Measurements from ENCODE around the gene KCNH1.

KCNH1 gene

DNA sequence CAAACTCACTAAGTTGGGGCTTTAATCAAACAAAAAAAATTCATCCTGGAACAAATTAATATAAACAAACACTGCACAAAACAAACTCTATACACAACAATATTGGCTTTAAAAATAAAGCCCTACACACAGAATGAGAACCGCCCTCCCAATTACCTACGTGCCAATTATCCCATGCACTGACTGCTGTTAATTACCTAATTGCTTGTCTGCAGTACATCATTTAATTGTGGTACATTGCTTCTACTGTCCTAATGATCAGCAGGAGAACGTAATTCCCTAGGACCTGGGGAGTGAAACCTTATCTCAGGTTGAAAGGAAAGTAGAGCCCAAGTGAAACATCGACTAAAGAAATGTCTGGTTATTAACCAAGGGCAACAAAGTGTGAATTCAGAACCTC is 364.5 kb downstream of the KCNH1 start:
- H3K4me3 ChIP-seq (ENCODE audit: low read depth, low read length): no peak overlapping the region

GRCh38 chr1:210764536-210764935 is 369.4 kb downstream of the KCNH1 start:
- no peak overlapping the region for H3K4me3 ChIP-seq (ENCODE audit: low read depth, low read length)

DNA sequence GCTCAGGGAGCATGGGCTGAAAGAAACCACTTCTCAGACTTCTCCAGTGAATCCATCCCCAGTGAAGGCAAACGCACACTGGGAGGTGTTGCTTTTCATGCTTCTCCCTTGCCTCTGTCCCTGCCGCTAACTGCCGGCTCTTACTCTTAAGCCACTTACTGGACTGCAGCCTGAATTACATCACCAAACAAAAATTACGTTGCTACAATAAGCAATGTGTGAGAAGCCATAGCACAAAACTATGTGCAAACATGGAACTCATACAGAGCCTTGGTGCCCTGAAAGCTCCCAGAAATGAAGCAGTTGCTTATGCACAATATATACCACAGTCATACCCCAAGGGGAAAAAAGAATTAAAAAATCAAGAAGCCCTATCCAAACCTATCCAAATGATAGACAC is 375.2 kb downstream of the KCNH1 start:
- no peak overlapping the region for H3K4me3 ChIP-seq (ENCODE audit: low read depth, low read length)

GRCh38 chr1:210758261-210758660 is 375.7 kb downstream of the KCNH1 start:
- no peak overlapping the region for H3K4me3 ChIP-seq (ENCODE audit: low read depth, low read length)

- no peak overlapping the region for H3K4me3 ChIP-seq (ENCODE audit: low read depth, low read length)
Measured at GRCh38 chr1:210757677-210758076, 376.3 kb downstream of the KCNH1 start.

DNA sequence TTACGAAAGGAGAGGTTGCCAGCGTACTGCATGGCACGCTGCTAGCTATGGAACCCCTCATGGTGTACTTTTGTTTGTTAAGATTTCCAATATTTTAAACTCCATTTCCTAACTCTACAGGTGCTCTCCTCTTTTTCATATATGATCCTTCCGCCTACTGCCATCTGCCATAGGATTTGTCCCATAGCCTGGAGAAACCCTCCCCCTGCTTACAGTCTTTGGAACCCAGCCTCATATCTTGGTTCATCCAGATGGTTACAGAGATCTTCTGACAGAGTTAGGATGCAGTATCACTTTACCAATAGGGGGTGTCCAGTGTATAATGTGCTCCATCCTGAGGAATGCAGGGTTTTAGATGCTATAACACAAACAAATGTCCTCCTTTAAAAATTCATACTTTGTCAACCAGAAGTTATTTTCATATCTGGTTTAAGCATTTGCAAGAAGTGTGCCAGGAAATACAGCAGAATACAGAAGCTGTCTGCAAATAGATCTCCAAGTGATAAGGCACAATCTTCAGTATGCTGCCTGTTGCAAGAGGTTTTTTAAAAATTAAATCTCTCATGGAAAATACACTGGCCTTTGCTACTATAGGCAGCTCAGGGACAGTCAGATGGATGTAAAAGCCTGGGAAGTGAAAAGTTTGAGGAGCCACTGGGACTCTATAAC is 377.8 kb downstream of the KCNH1 start:
- H3K4me3 ChIP-seq (ENCODE audit: low read depth, low read length): no peak overlapping the region

GRCh38 chr1:210754878-210755665 is 378.9 kb downstream of the KCNH1 start:
- no peak overlapping the region for H3K4me3 ChIP-seq (ENCODE audit: low read depth, low read length)

GRCh38 chr1:210751911-210752310 is 382.0 kb downstream of the KCNH1 start:
- H3K4me3 ChIP-seq (ENCODE audit: low read depth, low read length): no peak overlapping the region

DNA sequence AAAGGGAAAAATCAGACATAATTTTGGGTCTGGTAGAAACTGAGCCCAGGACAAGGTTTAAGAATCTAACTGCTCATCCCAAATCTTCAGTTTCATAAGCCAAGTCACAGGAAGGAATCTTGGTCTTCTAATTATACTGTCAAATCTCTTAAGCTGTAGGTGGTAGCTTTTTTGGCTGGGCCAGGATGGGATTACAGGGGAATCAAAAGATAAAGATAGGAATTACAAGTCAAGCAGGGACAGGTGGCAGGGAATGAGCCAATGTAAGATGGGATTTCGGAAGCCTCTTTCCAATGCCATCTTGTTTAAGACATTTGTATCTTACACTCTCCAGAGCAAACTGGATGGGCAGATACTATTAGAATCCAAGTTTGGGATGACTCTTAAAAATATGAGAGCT is 383.5 kb downstream of the KCNH1 start:
- H3K4me3 ChIP-seq (ENCODE audit: low read depth, low read length): no peak overlapping the region

DNA sequence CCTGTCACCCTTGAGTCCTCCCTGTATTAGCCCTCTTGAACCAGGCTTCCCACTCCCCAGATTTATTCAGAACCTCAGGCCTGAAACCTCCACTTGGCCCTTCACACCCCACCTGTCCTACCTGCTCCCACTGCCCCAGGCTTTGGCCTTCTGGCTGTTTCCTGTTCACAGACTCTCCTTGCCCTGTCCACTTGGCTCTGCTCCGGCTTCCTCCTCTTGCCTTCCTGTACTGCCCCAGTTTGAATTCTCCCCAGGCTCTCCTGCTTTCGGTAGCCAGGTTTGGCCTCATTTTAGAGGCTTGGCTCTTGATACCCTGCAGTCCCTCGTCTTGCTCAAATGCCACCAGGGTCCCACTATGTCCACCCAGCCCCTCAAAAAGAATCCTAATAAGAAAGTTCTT is 385.2 kb downstream of the KCNH1 start:
- no peak overlapping the region for H3K4me3 ChIP-seq (ENCODE audit: low read depth, low read length)

GRCh38 chr1:210747890-210748289 is 386.1 kb downstream of the KCNH1 start:
- H3K4me3 ChIP-seq (ENCODE audit: low read depth, low read length): no peak overlapping the region

GRCh38 chr1:210747112-210747511 is 386.8 kb downstream of the KCNH1 start:
- no peak overlapping the region for H3K4me3 ChIP-seq (ENCODE audit: low read depth, low read length)

- H3K4me3 ChIP-seq (ENCODE audit: low read depth, low read length): no peak overlapping the region
Measured at GRCh38 chr1:210746024-210746731, 387.8 kb downstream of the KCNH1 start.

DNA sequence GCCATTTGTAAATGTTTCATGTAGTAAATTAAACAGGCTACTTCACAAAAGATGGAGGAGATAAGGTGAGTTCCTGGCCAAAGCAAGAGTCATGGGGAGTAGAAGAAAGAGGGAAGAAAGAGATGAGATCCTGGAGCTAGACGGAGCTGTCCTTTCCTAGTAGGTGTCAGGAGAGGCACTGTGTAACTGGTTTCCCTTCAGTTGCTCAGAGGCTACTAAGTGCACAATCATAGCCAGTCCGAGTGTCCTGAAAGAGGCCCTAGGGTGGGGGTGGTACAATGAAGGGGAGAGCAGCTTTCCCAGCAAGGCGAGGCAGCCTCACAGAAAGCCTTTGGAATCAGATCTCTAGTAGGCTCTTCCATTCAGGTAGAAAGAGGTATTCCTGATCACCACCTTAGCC is 390.9 kb downstream of the KCNH1 start:
- no peak overlapping the region for H3K4me3 ChIP-seq (ENCODE audit: low read depth, low read length)

DNA sequence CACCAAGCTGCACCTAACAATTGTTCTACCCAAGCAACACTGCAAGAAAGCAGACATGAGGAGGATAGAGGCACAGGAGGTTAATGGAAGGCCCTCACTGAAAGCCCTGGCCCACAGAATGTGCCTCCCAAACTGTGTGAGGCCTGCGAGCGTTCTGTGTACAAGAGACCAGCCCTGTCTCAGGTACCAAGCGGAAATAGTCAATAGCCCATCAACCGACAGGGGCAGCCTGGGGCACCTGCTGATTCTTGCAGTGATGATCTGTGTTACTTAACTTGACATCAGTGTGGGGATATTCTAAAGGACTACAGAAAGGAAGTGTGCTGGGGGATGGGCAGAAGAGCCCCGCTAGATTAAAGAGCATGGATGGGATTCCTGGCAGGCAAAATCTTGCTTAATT is 392.4 kb downstream of the KCNH1 start:
- no peak overlapping the region for H3K4me3 ChIP-seq (ENCODE audit: low read depth, low read length)

GRCh38 chr1:210739627-210740026 is 394.3 kb downstream of the KCNH1 start:
- H3K4me3 ChIP-seq (ENCODE audit: low read depth, low read length): no peak overlapping the region

- no peak overlapping the region for H3K4me3 ChIP-seq (ENCODE audit: low read depth, low read length)
Measured at GRCh38 chr1:210738256-210738655, 395.7 kb downstream of the KCNH1 start.

DNA sequence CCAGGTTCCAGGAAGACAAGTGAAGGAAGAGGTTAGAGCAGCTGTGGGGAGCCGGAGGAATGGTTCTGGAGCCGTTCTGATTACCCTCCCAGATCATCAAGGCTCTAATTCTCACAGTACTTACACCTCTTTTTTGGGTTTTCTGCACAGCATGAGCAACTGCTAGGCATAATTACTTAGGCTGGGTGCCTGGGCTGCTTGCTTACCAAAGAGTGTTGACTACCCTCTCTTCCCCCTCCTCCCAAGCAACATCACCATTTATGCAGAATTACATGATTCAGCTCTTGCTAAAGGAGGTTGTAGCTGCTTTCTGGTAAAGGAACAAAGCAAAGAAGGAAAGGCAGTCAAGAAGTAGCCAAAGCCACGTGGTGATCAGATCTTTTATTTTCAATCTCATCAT is 397.2 kb downstream of the KCNH1 start:
- H3K4me3 ChIP-seq (ENCODE audit: low read depth, low read length): no peak overlapping the region

DNA sequence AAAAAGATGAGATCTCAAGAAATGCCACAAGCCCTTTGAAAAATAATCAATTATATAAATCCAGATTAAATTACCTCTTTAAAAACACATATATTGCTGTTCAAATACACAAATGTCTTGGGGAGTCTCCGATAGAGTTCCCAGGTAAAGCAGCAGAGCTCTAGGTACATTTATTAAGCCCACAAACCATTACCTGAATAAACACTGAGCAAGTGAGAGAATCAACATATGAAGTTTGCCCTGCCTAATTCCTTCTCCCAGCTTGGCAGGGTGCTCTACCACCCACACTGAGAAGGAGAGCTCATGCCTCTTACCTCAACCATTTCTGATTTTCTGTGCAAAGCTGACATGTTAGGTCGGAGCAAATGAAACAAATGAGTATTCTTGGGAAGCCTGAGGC is 402.4 kb downstream of the KCNH1 start:
- H3K4me3 ChIP-seq (ENCODE audit: low read depth, low read length): no peak overlapping the region

- no peak overlapping the region for H3K4me3 ChIP-seq (ENCODE audit: low read depth, low read length)
Measured at GRCh38 chr1:210731193-210731592, 402.8 kb downstream of the KCNH1 start.

GRCh38 chr1:210730023-210730422 is 403.9 kb downstream of the KCNH1 start:
- H3K4me3 ChIP-seq (ENCODE audit: low read depth, low read length): no peak overlapping the region
